NCI-H748 (cell line): ENCODE data around the gene JMJD4.

Source experiments
- DNase-seq: peaks from one replicate; lab custom pipeline; 2025; ENCODE audit not compliant: unreplicated experiment; lab: John Stamatoyannopoulos, UW

Gene JMJD4

DNA sequence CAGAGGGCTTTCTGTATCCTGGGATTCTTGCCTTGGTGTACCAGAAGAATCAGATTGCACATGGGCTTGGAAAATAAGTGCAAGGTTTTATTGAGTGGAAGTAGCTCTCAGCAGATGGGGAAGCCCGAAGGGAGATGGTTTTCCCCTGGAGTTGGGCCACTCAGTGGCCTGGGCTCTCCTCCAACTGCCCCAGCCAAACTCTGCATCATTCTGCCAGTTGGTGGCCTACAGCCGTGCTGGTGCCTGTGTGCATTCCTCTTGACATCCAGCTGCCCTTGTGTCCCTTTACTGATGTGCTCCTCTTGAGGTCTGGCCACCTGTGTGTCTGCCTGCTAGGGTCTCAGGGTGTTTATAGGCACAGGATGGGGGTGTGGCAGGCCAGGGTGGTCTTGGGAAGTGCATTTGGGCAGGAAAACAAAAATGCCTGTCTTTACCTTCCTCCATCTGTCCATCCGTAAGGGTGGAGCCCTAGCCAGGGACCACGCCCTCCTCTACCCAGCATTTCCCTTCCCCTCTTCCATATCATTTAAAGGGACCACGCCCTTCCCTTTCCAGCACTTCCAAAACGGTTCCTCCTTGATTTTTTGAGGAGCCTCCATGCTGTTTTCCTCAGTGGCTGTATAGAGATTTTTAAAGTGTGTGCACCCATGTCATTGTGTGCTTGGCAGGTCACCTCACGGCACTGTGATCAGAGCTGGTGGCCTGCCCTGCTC lies 19.1 kb upstream of the JMJD4 start:
- DNase-seq = no peak

DNA sequence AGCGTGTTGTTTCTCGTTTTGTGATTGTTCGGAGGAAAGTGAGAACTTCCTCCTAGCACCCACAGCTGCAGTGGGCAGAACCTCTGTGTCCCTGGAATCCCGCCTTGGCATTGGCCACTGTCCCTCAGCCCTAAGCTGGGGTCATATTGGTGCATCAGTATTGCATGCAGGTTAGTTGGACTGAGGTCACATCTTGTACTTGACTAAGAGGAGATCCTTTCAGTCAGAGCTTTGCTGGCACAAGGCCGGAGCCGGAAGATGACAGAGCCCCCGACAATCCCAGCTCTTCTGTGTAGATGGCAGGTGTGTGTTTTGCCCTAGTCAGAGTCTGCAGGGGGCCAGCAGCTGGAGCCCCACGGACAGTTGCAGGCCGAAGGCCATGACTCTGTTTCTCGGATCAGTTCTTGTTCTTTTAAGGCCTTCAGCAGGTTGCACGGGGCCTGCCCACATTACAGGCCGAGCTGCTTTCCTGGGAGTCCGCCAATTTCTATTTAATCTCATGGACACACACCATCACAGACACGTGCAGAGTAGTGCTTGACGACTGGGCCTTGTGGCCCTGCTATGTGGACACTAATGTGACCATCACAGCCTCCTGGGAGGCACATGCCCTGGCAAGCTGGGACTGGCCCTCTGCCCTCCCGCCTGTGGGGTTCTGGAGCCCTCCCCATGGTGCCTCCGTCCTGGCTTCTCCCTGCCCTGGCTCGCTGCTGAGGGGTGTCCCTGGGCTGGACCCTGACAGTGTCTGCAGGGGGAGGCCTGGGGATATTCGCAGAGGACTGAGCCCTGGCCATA lies 15.0 kb upstream of the JMJD4 start:
- DNase-seq = no peak

DNA sequence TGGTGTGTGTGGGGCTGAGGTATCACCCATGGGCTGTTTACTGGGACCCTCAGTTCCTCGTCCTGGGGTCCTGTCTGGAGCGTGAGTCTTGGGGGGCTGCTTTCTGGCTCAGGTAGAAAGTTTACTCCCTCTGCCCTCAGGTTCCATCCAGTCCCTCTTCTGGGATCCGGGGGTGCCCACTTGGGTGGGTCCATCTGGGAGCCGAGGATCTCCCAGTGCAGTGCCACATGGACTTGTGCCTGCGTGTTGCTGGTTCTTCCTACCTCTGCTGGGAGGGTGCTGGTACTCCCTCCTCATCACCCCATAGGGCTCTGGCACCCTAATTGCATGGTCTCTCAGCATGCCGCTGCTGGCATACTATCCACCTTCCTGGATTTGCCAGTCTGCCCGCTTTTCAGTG lies 14.1 kb upstream of the JMJD4 start:
- DNase-seq = no peak

DNA sequence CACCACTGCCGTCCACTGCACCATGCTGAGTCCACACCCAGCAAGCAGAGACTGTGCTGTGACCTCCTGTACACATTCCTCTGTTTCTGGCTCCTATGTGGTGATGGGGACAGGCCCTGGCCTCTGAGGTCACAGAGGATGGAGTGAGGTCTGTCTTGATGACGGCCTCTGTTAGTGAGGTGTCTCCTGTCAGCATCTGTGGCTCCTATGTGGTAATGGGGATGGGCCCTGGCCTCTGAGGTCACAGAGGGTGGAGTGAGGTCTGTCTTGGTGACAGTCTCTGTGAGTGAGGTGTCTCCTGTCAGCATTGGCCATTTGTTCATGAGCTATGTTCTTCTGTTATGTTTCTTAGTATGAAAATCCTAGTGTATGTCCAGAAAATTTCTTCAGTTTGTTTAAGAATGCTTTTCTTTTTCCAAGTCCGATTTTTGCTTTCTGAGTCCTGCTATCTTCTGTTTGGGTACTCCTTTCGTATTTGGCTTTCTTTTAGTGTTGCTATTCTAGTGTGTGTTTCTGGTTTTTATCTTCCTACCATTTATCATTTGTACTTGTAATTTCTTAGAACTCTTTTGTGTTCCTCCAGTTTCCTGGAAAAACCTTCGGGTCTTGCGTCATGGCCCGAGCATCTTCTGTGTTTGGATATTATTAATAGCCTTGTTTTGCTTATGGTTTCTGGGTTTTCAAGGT lies 13.5 kb upstream of the JMJD4 start:
- DNase-seq = no peak

DNA sequence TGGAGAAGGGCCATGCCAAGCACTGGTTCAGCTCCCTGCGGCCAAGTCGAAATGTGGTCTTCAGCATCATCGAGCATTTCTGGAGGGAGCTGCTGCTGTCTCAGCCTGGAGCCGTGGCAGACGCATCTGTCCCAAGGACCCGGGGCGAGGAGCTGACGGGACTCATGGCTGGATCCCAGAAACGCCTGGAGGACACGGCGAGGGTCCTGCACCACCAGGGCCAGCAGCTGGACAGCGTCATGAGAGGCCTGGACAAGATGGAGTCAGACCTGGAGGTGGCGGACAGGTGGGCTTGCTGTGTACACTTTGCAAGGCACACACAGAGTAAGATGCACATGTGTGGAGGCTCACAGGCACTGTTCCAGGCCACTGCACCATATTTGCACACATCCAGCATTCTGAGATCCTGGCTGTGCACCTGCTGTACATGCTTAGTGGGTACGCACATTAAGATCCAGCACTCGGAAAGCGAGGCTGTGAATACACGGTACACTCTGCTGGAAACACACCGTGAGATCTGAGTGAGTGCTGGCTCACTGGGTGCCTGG lies 12.9 kb upstream of the JMJD4 start:
- DNase-seq = no peak

DNA sequence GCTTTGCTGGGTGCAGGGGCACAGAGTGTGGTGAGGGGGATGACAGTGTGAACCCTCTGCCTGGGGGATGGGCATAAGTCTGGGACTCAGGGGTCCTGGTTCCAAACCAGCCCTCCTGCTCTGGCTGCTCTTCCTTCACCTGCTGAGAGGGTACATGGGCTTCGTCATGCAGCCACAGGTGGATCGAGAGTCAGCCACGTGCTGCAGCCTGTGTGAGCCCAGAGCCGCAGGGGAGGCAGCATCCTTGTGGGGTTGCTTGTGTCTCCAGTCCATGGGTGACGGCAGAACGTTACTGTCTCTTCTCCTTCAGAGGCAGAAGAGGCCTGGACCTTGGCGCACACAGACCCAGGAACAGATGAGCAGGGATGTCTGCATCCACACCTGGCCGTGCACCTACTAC lies 12.3 kb upstream of the JMJD4 start:
- DNase-seq = no peak

DNA sequence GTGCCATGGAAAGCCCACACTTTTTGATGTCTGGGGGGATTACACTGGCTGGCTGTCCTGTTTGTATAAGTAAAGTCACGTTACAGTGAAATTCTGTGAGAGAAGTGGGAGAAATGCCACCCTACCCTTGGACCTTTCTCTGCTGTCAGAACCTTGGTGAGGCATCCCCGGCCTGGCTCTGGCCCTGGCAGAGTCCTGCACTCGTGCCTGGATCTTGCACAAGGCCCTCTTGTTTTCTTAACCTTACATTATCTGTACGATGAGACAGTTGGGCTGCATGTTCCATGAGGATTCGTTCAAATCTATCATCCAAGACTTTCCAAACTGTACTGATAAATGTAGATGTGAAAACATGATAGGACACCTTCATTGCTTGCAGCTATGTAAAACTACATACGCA lies 11.6 kb upstream of the JMJD4 start:
- DNase-seq = no peak

DNA sequence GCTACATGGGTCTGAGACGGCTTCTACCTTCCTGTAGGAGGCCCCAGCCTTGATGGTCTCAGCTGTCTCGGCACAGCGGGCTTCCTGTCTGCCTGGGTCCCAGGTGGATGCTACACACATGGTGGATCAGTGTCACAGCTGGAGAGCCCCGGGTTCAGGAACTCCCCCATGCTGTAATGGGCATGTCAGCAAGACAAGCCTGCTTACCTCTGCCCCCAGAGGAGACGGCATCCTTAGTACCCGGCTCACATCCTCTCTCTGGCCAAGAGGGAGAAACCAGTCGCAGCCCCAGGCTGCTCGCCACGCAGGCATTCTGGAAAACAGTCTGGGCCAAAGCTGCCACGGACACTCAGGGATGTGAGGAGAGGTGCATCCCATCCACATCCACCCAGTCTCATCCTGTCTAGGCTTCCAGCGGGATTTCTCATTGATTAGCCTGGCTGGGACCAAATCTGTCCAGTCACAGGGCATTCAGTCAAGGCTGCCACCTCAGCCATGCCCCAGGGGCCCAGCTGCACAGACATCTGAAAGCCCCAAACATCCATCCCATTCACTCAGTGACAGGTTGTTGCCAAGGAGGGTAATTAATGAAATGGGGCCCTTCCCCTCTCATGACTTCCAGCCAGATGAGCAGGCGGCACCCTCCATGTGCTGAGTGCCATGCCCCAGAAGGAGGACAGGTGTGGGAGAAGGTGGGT lies 10.6 kb upstream of the JMJD4 start:
- no peak for DNase-seq

DNA sequence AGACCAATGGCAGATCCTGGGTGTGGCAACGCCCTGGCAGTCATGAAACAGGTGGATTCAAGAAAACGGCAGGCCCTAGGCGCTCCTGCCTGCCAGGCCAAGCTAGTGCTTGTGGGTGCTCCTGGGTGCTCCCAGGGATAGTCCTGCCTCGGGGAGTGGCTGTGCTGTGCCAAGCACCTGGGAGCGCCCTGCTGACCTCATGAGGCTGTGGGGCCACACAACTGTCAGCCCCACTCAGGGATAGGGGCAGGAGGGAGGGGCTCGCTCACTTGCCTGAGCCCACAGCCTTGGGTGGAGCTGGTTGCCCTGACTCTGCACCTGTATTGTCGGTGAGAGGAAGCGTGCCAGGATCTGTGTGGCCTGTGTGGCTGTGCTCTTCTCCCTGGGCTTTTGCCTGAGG lies 9.6 kb upstream of the JMJD4 start:
- DNase-seq = no peak

DNA sequence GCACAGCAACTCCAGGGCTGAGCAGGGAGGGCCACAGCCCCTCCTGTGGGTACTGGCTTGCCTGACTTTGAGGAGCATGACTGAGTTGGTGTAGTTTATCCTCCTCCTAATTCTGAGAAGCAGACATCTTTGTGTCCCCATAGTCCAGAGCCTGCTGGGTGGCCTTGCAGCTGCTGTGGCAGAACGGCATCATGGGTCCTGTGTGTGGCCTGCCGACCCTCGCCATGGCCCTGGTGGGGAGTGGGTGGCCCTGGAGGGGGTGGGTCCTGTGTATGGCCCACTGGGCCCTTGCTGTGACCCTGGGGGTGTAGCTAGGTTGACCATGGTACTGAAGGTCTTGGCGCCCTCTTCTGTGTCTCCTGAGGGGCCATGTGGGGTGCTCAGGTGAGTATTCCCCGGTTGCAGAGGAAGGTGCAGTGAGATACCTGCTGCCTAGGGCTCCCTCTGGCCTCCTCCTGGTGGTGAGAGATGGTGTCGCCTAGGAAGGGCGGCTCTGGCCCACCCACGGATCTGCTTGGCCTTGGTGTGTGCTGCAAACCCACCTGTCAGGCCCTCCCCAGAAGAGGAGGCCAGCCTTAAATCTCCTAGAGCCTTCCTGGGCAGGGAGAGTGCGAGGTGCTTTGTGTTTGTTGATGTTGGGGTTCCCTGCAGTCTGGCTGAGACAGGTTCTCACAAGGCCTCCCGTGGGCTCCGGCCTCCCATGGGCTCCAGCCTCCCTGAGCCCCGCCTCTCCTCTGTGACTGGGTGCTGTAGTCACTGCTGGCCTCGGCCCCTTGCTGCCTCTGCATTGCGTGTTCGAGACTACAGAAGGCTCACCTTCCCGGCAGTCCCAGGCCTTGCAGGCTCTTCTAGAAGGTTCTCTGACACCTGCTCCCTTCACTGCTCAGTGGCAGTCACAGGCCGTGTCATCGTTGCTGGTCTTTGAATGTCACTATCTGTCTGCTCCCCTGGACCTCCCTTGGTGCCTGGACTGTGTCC lies 7.9 kb upstream of the JMJD4 start:
- no peak for DNase-seq

DNA sequence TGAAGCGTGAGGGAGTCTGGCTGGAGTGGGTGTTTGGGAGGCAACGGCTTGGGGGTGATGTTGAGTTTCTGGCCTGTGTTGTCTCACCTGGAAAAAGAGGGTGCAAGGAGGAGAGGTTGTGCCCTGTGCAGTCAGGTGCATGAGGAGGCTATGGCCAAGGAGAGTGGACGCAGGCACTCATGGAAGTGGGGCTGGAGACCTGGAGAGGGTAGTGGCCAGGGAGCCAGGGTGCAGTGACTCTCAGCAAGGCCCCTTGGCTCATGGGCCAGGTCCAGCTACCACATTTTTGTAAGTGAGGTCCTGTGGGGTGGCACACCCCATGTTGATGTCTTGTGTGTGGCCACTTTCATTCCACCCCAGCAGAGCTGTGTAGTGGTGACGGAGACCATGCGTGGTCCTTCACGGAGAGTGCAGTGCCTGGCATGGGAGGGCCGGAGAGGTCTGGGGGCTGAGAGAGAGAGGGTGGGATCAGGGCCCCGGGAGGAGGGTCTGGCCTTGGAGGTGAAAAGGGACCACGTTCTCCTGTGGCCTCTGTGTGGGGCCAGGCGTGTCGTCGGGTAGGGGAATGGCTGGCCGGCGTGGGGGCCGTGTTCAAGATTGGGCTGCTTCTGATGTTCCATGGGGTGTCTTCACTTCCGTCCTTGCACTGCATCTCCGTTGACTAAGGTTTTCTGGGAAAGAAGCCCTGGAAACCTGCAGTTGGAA lies 6.2 kb upstream of the JMJD4 start:
- no peak for DNase-seq

DNA sequence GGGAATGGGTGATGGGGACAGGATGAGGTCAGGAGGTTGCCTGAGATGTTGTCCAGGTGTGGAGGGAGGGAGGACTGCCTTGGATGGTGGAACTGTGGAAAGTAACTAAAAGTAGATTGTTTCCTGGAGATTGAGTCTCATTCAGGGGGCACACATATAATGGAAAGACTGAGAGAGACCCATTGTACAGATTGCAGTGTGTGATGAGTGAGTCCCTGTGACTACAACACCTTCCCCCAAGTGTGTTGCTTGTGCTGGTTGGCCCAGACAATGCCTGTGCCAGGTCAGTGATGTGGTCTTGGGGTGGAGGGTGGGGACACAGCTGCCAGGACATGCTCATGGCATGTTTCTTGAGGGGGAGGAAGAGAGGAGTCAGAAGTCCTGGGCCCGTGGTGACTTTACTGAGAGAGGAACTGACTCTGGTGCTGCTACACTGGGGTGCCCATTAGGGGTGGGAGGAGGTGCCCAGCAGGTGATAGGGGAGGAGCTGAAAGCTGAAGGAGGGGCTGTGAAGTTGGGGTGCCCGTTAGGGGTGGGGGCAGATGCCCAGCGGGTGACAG lies 5.4 kb upstream of the JMJD4 start:
- no peak for DNase-seq

DNA sequence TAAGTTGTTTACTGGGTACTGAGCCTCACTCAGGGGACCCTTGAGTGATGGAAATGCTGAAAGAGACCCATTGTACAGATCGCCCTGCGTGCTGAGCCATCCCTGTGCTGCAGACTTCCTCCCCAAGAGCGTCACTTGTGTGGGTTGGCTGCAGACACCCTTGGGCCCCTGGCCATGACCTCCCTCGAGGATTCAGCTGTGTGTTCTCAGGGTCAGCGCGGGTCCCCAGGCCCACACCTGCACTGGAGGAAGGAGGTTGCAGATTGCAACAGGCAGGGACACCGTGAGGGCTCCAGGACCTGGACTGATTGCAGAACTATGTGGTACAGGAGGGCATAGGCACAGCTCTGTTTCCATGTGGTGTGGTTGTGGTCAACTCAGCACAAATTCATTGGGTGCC lies 4.5 kb upstream of the JMJD4 start:
- DNase-seq = no peak

DNA sequence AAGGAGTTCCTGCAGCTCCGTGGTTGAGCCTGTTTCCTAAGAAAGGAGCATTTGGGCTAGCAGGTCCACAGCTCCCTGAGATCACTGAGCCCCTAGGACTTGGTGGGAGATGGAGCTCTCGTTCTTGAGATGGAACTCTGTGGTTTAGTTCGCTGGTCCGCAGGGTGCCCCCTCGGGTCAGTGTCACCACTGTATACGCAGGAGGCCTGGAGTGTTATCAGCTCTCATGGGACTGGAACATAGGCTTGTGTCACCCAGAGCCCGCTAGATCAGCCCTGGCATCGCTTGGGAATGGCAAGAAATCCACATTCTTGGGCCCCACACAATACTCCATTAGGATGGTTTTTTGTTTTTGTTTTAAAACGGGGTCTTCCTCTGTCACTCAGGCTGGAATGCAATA lies 3.7 kb upstream of the JMJD4 start:
- DNase-seq = no peak

DNA sequence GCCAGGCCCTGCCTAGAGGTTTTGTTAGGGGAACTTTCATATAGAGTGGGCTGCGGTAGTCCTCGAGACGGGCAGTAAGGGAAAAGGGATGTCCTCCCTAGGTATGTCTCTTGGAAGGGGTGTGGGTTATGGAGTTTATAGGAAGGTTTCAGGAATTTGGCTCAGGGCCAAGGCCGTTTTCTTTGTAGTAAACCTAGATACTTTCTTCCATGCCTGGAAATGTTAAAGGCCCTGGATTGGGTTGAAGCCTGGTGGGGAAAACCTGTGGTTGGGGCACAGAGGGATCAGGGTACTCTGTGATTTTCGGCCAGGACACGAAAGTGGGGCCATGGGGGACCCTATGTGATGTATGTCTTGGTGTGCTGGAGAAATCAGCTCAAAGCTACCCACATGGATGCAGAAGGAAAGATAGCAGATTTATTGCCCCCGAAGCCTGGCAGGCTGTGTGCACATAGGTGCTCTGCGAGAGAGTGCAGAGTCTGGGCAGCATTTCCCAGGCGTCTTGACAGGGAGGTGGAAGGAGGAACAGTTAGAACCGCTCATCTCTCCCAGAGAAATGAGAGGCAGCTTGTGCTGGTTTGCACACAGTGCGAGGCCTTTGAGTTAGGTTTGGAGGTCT lies 1.8 kb upstream of the JMJD4 start:
- DNase-seq = no peak

DNA sequence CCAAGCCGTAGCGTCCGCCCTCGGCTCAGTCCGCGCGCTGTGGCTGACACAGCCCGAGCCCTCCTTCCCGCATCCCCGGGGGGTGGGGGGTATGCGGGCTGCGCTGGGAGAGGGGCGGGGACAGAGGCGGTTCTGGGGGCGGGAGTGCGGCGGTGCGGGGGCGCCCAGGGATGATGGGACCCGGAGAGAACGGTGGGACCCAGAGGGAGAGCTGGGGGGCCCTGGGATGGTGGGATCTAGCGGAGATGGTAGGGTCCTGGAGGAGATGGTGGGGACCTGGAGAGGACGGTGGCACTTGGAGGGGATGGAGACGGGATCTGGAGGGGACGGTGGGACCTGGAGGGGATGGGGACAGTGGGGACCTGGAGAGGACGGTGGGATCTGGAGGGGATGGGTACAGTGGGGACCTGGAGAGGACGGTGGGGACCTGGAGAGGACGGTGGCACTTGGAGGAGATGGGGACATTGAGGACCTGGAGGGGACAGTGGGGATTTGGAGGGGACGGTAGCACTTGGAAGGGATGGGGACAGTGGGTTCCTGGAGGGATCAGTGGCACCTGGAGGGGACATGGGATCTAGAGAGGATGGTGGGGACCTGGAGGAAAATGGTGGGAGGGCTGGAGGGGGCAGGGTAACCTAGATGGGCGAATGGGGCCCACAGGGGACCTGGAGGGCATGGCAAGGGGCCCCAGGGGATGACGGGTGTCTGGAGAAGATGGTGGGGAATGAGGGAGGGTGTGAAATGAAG lies 610 bp upstream of the JMJD4 start:
- DNase-seq = no peak

DNA sequence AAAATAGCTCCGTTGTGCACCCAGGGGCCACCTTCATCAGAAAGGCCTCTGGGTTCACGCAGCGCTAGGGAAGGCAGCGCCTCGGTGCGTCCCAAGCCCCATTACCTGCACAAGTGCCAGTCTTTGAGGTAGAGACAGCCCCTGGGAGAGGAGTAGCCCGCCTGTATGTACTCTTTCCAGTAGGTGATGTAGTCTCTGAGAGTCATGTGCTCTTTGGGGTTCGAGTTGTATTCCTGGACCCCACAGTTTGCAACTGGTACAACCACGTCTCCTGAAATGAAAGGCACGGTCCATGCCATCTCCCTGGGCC lies 601 bp downstream of the JMJD4 start:
- no peak for DNase-seq
